ENCODE data around the gene KCNK6.

Gene KCNK6

DNA sequence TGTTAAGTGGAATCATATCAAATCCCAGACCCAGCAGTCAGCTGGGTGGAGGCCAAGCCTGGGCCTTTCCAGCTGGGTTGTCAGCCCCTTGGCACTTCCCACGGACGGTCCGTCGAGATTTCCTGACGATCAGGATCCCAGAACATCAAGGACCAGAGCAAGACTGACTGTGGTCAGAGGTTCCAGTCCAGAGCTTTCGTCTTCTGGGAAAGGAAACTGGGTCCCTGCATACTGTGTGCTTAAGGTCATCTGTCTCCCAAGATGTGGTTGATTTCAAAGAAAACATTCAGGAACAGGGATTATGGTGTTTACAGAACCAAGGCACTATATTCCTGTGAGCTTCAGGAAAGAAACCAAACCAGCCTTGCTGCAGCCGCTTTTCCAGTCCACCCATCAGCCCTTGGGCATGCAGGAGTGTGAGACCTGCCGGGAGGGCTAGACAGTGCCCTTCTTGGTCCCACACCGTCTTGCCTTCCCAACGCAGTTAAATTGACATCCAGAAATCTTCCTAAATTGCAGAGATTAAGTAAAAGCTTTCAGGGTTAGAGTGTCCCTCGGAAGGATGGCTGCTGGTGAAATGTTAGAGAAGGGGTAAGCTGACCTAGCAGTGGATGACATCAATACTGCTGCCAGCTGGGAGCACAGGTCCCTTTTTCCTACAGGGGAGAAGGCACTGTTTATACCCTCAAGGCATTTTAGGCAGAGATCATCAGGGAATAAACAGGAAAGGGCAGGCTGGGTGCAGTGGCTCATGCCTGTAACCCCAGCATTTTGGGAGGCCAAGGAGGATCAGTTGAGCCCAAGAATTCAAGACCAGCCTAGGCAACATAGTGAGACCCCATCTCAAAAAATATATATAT lies 20.6 kb upstream of the KCNK6 start:
- peak; percentile 78 for DNase-seq (ENCODE audit: low spot score)

DNA sequence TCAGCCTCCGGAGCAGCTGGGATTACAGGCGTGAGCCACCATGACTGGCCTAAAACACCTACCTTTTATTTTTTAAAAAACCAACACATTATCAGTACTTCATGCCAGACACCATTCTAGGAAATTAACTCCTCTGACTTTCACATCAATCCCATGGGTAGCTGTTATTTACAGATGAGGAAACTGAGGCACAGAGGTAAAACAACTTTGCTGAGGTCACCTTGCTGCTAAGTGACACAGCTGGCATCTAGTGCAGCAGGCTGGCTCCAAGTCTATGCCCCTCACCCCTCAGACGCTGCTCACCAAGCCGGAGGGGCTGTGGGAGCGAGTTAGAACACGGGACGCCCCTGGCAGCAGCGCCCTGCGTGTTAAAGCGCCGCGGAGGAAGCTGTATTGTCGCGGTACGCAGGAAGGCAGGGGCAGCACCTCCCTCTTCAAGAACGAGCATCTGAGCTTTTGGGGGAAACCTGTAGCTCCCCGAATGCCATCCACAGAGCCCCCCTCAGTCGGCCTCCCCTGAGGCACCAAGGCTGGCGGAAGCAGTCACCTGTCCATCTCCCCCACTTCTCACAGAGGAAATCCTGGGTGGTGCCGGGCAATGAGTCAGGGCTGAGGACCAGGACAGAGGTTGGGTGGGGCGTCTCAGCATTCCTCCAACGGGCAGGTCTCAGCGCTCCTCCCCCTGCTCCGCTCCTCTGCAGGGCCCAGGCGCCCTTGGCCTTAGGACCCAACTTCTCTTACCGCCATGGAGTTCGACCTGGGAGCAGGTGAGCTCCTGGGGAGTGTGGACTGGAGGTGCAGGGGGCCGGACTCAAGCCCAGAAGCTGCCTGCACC lies 15.9 kb upstream of the KCNK6 start, which contains the start of gene C19orf33:
Gene C19orf33, plus strand, starts transcription at position 735 of the 835 bp plus-strand sequence. Its CDS starts 11 bp downstream, at position 746.
- no peak for DNase-seq (ENCODE audit: low spot score)

DNA sequence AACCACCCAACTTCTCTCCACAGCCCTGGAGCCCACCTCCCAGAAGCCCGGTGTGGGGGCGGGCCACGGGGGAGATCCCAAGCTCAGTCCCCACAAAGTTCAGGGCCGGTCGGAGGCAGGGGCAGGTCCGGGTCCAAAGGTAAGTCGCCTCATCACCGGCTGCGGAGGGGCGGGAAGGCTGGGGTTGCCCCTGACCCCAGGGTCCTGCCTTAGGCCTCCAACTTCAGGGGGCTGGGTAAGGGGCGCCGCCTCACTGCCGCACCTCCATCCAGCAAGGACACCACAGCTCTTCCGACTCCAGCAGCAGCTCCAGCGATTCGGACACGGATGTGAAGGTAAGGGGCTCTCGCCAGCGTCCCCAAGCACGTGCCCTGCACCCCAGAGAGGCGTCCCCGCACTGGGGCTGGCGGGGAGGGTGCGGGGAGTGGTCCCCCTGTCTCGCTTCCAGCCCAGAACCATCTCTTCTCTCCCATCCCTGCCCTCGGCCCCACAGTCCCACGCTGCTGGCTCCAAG lies 15.2 kb upstream of the KCNK6 start:
- no peak for DNase-seq (ENCODE audit: low spot score)

DNA sequence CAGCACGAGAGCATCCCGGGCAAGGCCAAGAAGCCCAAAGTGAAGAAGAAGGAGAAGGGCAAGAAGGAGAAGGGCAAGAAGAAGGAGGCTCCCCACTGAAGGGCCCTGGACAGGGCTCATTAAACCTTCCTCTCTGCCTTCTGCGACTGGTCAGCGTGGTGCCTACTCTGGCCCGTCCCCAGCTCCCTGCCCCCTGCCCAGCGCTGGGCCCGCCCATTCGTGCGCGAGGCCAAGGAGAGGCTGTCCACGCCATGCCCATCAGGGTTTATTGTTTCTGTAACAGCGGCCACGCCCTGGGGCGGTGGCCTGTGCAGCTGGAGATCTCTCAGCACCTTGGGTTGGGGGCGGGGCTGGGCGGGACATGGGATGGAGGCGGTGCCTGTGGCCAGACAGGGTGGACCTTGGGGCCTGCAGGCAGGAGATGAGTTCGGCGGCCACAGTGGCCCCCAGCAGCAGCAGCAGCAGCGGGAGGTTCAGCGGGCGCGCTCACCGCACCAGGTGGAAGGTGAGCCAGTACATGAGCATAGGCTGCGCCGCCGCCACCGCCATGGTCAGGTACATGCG lies 14.7 kb upstream of the KCNK6 start:
- no peak for DNase-seq (ENCODE audit: low spot score)

DNA sequence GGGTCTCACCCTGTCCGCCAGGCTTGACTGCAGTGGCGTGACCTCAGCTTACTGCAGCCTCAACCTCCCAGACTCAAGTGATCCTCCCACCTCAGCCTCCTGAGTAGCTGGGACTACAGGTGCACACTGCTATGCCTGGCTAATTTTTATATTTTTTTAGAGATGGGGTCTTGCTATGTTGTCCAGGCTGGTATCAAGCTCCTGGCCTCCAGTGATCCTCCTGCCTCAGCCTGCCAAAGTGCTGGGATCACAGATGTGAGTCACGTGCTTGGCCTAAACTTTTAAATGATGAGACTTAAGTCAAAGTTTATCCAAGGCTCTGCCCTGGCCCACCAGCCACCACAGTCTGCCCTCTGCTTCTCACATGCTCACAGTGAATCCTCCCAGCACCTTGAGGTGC lies 13.4 kb upstream of the KCNK6 start:
- no peak for DNase-seq (ENCODE audit: low spot score)

DNA sequence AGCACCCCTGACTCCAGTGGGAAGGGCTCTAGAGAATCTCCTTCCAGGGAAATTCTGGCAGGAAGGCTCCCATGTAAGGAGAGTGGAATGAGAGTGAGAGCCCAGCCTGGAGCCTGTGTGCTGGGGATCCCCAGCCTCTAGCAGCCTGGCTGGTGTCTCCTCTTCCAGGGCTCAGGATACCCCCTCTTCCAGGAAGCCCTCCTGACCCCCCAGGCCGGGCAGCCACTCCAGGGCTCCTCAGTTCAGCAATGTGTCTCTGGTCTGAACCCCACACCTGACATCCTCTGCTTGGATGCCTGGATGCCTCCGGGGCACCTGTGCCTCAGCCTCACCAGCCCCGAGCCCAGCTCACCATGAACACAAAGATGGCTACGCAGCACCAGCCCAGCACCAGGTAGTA lies 12.6 kb upstream of the KCNK6 start:
- no peak for DNase-seq (ENCODE audit: low spot score)

DNA sequence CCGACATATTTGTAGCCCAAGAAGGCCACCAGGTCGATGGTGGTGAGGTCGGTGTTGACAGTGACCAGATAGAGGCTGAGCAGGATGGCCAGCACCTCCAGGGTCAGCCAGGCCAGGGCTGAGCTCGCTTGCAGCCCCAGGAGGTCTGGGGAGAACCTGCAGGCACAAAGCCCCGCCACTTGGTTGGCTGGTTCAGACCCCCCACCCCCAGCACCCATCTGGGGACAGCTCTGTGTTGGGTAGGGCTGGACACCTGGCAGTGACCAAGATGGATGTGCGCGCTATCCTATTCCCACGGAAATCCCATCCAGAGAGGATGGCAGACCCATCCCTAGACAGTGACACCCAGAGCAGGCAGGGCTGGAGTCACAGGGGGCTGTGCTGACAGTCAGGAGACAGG lies 12.0 kb upstream of the KCNK6 start:
- no peak for DNase-seq (ENCODE audit: low spot score)

DNA sequence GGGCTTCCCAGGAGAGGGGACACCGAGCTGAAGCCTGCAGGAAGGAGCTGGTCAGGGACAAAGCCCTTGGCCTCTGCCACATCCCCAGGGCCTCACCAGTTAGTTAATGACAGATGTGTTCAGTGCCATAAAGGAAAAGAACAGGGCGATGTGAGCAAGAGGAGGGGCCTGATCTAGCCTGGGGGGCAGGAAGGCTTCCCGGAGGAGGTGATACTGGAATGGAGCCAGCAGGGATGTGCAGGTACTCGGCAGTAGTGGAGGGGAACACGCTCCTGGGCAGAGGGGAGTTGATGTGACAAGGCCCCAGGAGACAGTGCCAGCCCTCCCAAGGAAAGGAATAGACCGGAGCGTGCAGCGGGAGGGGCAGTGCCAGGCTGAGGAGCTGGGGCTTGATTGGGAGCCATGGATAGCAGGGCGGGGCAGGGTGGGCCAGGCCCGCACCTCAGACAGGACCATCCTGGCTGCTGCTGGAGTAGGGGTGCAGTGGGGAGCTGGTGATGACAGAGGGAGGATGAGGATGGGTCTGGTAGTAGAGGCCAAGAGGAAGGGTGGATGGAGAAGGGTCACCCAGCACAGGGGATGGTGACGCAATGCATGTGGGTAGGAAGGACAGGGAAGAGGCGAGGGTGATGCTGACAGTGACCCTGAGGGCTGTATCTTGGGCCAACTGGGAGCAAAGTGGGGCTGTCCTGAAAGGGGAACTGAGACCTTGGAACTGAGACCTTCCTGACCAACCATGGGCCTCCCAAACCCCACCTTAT lies 11.5 kb upstream of the KCNK6 start:
- no peak for DNase-seq (ENCODE audit: low spot score)

DNA sequence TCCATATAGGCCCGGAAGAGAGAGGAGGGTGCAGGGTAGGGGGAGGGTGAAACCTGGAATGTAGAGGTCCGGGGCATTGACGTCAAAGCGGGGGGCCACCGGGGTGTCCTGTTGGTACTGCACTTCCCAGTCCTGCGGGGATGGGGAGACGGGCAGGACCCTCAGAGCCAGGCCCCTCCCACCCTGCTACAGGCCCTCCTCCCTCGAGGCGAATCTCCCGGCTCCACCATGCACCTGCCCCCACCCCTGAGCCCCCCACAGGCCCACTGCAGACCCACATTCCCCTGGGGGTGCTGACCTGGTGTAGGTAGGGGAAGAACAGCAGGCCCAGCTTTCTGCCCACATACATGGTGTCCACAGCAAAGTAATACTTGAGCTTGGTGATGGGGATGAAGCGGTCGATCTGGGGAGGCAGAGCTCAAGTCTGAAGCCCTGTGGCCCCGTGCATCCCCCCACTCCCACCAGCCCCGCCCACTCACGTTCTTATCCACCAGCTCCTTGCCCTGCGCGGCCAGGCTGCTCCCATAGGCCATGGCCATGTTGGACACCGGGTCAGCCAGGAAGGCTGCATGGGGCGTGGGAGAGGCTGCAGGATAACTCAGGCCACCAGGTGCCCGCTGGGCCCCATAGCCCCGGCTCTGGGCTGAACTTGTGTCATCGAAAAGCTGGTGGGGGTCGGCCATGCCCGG lies 10.6 kb upstream of the KCNK6 start:
- DNase-seq (ENCODE audit: low spot score): no peak

DNA sequence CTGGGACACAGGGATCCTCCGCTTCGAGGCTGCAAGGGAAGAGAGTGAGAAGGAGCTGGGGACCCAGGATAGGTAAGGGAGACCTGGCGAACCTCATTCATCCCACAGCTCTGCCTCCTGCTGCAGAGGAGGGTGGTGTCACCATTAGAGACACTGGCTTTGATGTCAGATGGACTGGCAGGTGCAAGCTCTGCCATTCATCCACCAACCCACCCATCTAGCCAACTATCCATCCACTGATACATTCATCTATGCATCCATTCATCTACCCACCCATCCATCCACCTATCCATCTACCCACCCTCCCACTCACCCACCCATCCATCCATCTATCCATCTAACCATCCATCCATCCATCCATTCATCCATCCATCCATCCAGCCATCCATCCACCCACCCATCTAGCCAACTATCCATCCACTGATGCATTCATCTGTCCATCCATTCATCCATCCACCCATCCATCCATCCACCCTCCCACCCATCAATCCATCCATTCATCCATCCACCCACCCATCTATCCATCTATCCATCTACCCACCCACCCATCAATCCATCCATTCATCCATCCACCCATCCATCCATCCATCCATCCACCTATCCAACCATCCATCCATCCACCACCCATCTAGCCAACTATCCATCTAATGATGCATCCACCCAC lies 9.9 kb upstream of the KCNK6 start:
- DNase-seq (ENCODE audit: low spot score): no peak

DNA sequence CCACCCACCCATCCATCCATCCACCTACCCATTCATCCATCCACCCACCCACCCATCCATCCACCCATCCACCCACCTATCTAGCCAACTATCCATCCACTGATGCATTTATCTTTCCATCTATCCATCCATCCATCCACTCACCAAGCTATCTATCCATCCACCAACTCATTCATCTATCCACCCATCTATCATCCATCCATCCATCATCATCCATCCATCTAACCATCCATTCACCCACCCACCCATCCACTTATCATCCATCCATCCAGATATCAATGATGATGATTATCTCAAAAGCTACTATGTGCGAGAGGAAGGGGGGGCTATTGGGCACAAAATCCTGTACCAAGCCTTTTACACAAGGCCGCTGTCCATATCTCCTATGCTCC lies 9.4 kb upstream of the KCNK6 start:
- no peak for DNase-seq (ENCODE audit: low spot score)

DNA sequence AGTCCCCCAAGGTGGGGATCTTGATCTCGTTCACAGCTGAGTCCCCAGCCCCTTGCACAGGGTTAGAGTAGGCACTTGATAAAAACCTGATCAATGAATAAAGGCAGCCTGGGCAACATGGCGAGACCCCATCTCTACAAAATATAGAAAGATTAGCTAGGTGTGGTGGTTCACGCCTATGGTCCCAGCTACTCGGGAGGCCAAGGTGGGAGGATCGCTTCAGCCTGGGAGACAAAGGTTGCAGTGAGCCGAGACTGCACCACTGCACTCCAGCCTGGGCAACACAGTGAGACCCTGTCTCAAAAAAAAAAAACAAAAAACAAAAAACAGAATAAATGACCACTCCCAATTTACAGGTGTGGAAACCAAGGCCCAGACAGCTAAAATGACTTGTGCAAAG lies 8.7 kb upstream of the KCNK6 start:
- no peak for DNase-seq (ENCODE audit: low spot score)

DNA sequence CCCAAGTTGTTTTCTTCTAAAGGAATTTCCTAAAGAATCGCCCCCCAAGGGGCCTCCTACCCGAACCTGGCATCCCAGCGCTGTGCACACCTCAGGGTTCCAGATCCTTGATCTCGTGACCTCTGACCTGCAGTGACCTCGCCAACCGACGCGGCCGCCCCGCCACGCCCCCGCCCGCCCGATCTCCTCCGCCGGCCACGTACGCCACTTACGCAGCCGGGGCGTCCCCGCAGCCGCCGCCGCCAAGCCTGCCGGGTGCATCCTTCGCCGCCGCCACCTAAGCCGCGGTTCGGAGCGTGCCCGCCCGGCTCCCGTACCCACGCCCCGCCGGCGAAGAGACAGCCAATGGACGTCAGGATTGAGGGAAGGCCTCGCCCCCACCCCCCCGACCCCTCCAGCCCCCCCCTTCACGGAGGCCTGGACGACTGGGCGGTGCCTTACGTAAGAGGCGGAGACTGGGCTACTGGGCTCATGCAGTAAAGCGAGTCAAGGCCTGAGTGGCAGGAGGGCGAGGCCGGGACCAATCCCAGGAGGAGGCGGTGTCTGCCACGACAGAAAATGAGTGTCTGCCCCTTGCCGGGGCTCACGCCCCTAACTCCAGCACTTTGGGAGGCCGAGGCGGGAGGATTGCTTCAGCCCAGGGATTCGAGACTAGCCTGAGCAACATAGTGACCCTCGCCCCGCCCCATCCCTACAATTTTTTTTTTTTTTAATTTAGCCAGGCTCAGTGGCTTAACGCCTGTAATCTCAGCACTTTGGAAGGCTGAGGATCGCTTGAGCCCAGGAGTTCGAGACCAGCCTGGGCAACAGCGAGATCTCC lies 3.8 kb upstream of the KCNK6 start, which contains the start of gene YIF1B:
Gene YIF1B, minus strand, starts transcription at position 291 of the 820 bp plus-strand sequence. Its CDS starts 30 bp downstream, at position 261.
- DNase-seq (ENCODE audit: low spot score): peak; percentile 99

DNA sequence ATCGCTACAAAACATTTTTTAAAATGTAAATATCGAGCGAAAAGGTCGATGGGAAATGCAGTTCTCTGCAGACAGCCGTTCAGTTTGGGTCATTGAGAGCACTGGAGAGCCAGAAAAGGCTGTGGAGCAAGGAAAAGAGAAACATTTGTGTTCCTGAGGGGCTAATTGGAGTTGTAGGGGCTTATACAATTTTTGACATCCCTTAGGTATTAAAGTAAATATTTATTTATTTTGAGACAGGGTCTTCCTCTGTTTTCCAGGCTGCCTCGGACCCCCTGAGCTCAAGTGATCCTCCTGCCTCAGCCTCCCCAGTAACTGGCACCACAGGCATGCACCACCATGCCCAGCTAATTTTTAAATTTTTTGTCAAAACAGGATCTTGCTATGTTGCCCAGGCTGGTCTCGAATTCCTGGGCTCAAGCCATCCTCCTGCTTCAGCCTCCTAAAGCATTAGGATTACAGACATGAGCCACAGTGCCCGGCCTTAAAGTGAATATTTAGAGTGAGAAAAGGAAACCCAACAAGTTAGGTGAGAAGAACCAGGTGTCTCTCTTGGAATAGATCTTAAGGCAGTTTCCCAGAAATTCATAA lies 3.1 kb upstream of the KCNK6 start:
- DNase-seq (ENCODE audit: low spot score): peak; percentile 42

DNA sequence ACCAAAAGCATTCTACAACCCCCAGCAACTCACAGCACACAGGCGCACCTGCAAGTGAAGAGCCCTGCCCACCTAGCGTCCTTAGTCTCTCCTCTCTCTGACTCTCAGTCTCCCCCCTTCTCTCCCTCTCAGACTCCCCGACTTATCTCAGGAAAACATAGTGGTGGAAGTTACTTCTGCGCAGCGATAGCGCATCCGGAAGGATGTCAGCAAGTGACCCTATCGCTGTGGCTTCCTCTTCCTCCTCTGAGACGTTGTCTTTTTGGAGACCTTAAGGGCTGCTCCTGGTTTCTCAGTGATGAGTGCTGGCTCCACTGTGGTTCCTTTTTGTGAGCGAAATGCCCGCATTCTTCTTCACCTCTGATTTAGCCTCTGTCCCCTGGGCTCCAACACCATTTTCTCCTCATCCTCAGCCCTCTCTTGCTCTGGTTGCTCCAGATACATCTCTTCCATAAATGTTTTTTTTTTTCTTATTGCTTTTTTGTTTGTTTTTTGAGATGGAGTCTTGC lies 2.5 kb upstream of the KCNK6 start:
- no peak for DNase-seq (ENCODE audit: low spot score)

DNA sequence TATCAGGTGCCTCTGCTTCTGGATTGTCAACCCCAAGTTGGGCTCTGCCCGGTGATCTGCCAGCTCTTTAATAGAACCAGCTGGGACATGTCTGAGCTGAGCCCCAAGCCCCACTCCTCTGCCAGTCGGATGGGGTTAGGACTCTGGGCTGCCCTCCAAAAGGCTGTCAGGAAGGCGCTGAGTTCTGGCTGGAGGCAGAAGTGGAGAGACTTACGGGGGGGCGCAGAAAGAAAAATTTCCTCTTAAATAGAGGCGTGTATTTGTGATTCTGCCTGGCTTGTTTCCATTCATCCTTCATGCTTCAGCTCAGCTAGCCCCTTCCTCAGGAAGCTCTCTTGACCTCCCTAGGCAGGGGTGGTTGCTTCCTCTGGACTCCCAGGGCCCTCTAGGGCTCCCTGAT lies 985 bp upstream of the KCNK6 start:
- no peak for DNase-seq (ENCODE audit: low spot score)

DNA sequence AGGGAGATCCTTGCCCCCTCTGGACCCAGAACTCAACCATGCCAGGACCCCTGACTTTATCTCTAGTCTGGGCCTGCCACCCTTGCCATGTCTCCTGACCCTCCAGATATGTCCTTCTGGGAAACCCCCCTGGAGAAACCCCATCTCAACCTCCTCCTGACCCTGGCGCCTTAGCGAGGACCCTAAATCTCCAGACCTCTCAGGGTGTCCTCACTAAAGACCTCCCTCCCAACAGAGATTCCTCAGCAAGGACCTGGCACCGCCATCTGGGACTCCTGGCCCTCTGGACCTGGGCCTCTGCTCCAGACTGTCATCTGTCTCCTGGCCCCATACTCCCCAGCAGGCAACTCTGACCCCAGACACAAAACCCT lies 1.3 kb downstream of the KCNK6 start:
- DNase-seq (ENCODE audit: low spot score): no peak

DNA sequence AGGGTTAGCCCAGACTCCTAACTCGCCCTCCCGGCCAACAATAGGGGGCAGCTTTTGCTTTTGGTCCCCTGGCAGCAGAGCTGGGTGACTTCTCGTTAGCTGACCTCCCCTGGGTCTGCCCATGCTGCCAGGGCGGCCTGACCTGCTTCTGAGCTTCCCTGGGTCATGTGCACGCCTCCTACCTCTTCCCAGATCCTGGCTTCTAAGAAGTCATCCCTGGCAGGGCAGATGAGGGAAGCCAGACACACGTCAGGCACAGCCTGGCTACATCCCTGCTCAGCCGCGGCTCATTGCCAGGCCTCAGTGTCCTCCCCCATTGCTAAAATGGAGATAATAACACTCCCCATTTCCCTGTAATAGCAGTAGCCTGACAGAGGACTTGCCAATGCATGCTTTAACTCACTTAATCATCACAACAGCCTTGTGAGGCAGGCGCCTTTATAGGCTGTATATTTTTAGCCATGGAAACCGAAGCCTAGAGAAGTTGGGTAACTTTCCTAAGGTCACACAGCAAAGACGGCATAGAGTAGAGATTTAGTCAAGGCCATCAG lies 2.1 kb downstream of the KCNK6 start:
- peak; percentile 64 for DNase-seq (ENCODE audit: low spot score)

DNA sequence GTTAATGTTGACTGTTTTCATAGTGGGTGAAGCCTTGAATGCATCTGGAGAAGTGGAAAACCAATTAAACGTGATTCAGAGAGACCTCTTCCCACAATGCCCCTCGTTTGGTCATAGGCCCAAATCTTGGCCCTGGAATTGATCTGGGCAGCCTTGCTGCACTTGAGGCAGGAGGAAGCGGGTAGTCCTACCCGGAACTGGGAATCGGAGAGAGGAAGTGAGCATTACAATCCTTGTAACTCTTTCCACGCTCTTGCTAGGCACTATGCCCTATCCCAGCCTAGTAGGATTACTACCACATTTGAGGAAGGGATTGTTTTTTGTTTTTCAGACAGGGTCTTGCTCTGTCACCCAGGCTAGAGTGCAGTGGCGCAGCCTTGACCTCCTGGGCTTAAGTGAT lies 3.6 kb downstream of the KCNK6 start:
- DNase-seq (ENCODE audit: low spot score): no peak
